ENCODE measurements around the gene OR1M1. TPM values are rescaled to one million over a fixed set of nuclear protein-coding genes. Genes with fewer than 3 reads are reported as not detected.
A peak's percentile ranks its signal among the peaks of the same experiment; 100 is the strongest.

The OR1M1 gene
- total and polyA plus RNA-seq, 9 of the 15 experiments (the other 6 are each of a cell fraction or from before 2014, with no cell fraction given) = not detected

- TF ChIP-seq REST (IDR thresholded peaks at IDR 0.05; ENCODE audit: borderline replicate concordance) (no peak), REST (CRISPR knock-in tag; IDR thresholded peaks at IDR 0.05; ENCODE audit: low read depth) (no peak), ZKSCAN3 (CRISPR knock-in tag; IDR thresholded peaks at IDR 0.05) (no peak), SUPT5H (IDR thresholded peaks at IDR 0.05) (peak; percentile 95), BRD4 (IDR thresholded peaks at IDR 0.05) (peak; percentile 71; the same call in 1 of the 2 replicates), RBM25 (IDR thresholded peaks at IDR 0.05; ENCODE audit: low read depth, low read length, severe bottlenecking) (peak; percentile 78), ARNT (IDR thresholded peaks at IDR 0.05) (no peak), POLR2H (tag; IDR thresholded peaks at IDR 0.05; ENCODE audit: low read depth) (peak; percentile 72), MXI1 (IDR thresholded peaks at IDR 0.05; ENCODE audit: low read depth, low read length) (peak; percentile 66), ZNF146 (CRISPR knock-in tag; IDR thresholded peaks at IDR 0.05; ENCODE audit: unreplicated experiment) (no peak), ZNF830 (CRISPR knock-in tag; IDR thresholded peaks at IDR 0.05) (no peak), ETV1 (tag; conservative IDR thresholded peaks at IDR 0.05; ENCODE audit: low read depth) (0 out of 2 replicates have a peak, but pooled peaks have one; percentile 42), SMARCC2 (IDR thresholded peaks at IDR 0.05; ENCODE audit: low read depth) (no peak), YY1 (IDR thresholded peaks at IDR 0.05; ENCODE audit: borderline replicate concordance in 1 of 3, control insufficient read depth in 1 of 3, extremely low read depth in 1 of 3, insufficient read depth in 3 of 3, insufficient read length in 1 of 3, insufficient replicate concordance in 2 of 3, low read depth in 1 of 3, low read length in 2 of 3) (peak; percentile 78 to 97 (median 94)), JUN (IDR thresholded peaks at IDR 0.05; ENCODE audit: borderline replicate concordance, low read depth, low read length) (no peak), JUN (CRISPR knock-in tag; IDR thresholded peaks at IDR 0.05; ENCODE audit: borderline replicate concordance) (peak; percentile 53; the same call in 1 of the 2 replicates), TCF7L2 (IDR thresholded peaks at IDR 0.05; ENCODE audit: low read depth, low read length) (no peak), FOXJ2 (tag; IDR thresholded peaks at IDR 0.05) (0 out of 2 replicates have a peak, but pooled peaks have one; percentile 39), CHD1 (IDR thresholded peaks at IDR 0.05; ENCODE audit: low read length) (peak; percentile 57), ZZZ3 (IDR thresholded peaks at IDR 0.05) (no peak), HDGF (IDR thresholded peaks at IDR 0.05) (no peak), MBD2 (IDR thresholded peaks at IDR 0.05; ENCODE audit: borderline replicate concordance, low read depth) (peak; percentile 90), TGIF2 (CRISPR knock-in tag; IDR thresholded peaks at IDR 0.05) (no peak)
Measured at GRCh38 chr19:9140159-9140874, 53.5 kb downstream of the OR1M1 start, which contains the start of gene ZNF317 (continued).

Measured in K562 (cell line).